K562 (cell line): ENCODE data around the gene ABCC5. TPM values are rescaled to one million over a fixed set of nuclear protein-coding genes. Genes with fewer than 3 reads are reported as not detected.

ENCODE experiments used
- ATAC-seq: fragments of 200-7000 bp; cut with Tn5 transposase; 3 replicates; pipeline ENCODE4 v1.9.1; 2020; ENCODE audit warnings: moderate library complexity
- BruUV-seq: library from RNA; stranded (reverse); fragments of 400-500 nt; replicated peaks from 2 replicates; lab custom pipeline; 2021; lab: Mats Ljungman, UMichigan
- CTCF ChIA-PET: fragments of 300-600 bp; formaldehyde crosslinking; extraction: SDS; loops from one replicate; lab custom pipeline; 2021; ENCODE audit warnings: low intra/inter-chr PET ratio; lab: Yijun Ruan, JAX
- POLR2A ChIA-PET: fragments of 300-600, 350-650 bp; sonication (Branson Sonifier 250); formaldehyde crosslinking; extraction: SDS; loops from one replicate; lab custom pipeline; 2021; ENCODE audit warnings: antibody characterized with exemption, inconsistent platforms; lab: Yijun Ruan, JAX
- DNase-seq, 4 experiments: peaks; one replicate each; pipeline versions ENCODE4 v3.0.0 to v3.0.0-alpha.2; 2011 to 2018; ENCODE audit warnings: low spot score in 3 of 4, mixed read lengths in 3 of 4; ENCODE audit errors: extremely low read depth in 1 of 4
- FAIRE-seq: peaks from 2 replicates; lab custom pipeline; 2011; peaks lifted over from hg19 to GRCh38; lab: Jason Lieb, UNC
- H2AFZ ChIP-seq: 2 replicates; pipeline ENCODE4 v1.6.0; 2011; ENCODE audit warnings: low read depth, low read length, control low read depth, inconsistent platforms
- H3K27ac ChIP-seq: fragments of 200-600 bp; 3 replicates; pipeline ENCODE4 v1.8.0; 2011; ENCODE audit warnings: low read depth, mild to moderate bottlenecking, control low read depth, inconsistent platforms, low read length, moderate library complexity, mixed read lengths; ENCODE audit errors: extremely low read depth
- H3K27me3 ChIP-seq, 2 experiments: fragments of 300-600 bp in 1 of 2; 2 replicates in 1 of 2; 3 replicates in 1 of 2; pipeline versions ENCODE4 v1.6.0 to v1.8.0; 2011; ENCODE audit warnings: inconsistent platforms in 2 of 2, low read length in 2 of 2, mild to moderate bottlenecking in 1 of 2, mixed read lengths in 1 of 2, moderate library complexity in 1 of 2; ENCODE audit not compliant: control insufficient read depth in 2 of 2, insufficient read depth in 2 of 2
- H3K36me3 ChIP-seq: fragments of 300-600 bp; 3 replicates; pipeline ENCODE4 v1.8.0; 2011; ENCODE audit warnings: mild to moderate bottlenecking, low read length, inconsistent platforms; ENCODE audit not compliant: control insufficient read depth, insufficient read depth
- H3K4me1 ChIP-seq, 2 experiments: fragments of 200-600 bp in 1 of 2; replicated peaks in 1 of 2; 2 replicates in 1 of 2; 3 replicates in 1 of 2; pipeline versions ENCODE4 v1.5.1 to v1.8.0; 2011; ENCODE audit warnings: inconsistent platforms in 2 of 2, low read length in 2 of 2, mild to moderate bottlenecking in 1 of 2, mixed read lengths in 1 of 2, moderate library complexity in 1 of 2; ENCODE audit not compliant: control insufficient read depth in 2 of 2, insufficient read depth in 2 of 2
- H3K4me2 ChIP-seq: 2 replicates; pipeline ENCODE4 v1.6.1; 2011; ENCODE audit warnings: low read length, control low read depth, inconsistent platforms, mixed read lengths; ENCODE audit not compliant: insufficient read depth
- H3K4me3 ChIP-seq: fragments of 200-600 bp; sonication (generic), shearing (Covaris generic); 2 replicates; pipeline ENCODE4 v1.5.1; 2016; ENCODE audit warnings: control low read depth, inconsistent platforms
- H3K79me2 ChIP-seq: fragments of 200-600 bp; 3 replicates; pipeline ENCODE4 v1.8.0; 2011; ENCODE audit warnings: low read length, inconsistent platforms; ENCODE audit not compliant: control insufficient read depth, insufficient read depth
- H3K9ac ChIP-seq, 2 experiments: 2 replicates each; pipeline versions ENCODE4 v1.6.0 to v1.6.1; 2011; ENCODE audit warnings: low read depth in 2 of 2, low read length in 2 of 2, control low read depth in 1 of 2, inconsistent platforms in 1 of 2, mild to moderate bottlenecking in 1 of 2, mixed read lengths in 1 of 2; ENCODE audit not compliant: insufficient read depth in 1 of 2
- H3K9me1 ChIP-seq: one replicate; pipeline ENCODE4 v1.6.0; 2011; ENCODE audit warnings: inconsistent platforms, mild to moderate bottlenecking, low read length, moderate library complexity; ENCODE audit not compliant: control insufficient read depth, insufficient read depth
- H3K9me3 ChIP-seq: replicated peaks from 2 replicates; pipeline ENCODE4 v1.5.1; 2011; ENCODE audit warnings: low read depth, low read length, inconsistent platforms; ENCODE audit not compliant: control insufficient read depth, insufficient read depth
- H4K20me1 ChIP-seq: replicated peaks from 2 replicates; pipeline ENCODE4 v1.6.1; 2011; ENCODE audit warnings: low read length, inconsistent platforms, mixed read lengths; ENCODE audit not compliant: control insufficient read depth, insufficient read depth
- BCOR ChIP-seq: fragments of 450-650 bp; IDR thresholded peaks from 2 replicates; pipeline ENCODE4 v1.6.1; 2016
- BDP1 ChIP-seq: IDR thresholded peaks from 3 replicates; pipeline ENCODE4 v1.6.1; 2011; ENCODE audit not compliant: insufficient read length, insufficient read depth
- MEIS2 ChIP-seq: fragments of 450-650 bp; IDR thresholded peaks from 2 replicates; pipeline ENCODE4 v1.6.1; 2014; ENCODE audit warnings: mild to moderate bottlenecking; ENCODE audit not compliant: partially characterized antibody
- PKNOX1 ChIP-seq: fragments of 450-650 bp; IDR thresholded peaks from 2 replicates; pipeline ENCODE4 v1.6.1; 2016
- POLR2AphosphoS2 ChIP-seq: IDR thresholded peaks from 2 replicates; pipeline ENCODE4 v1.6.1; 2012; ENCODE audit warnings: low read length, improper control_type of control experiment
- RBM25 ChIP-seq: fragments of 200-400 bp; formaldehyde crosslinking; IDR thresholded peaks from 2 replicates; pipeline ENCODE4 v1.6.1; 2018; ENCODE audit warnings: low read length, low read depth, moderate library complexity; ENCODE audit not compliant: severe bottlenecking
- TEAD2 ChIP-seq: fragments of 450-650 bp; IDR thresholded peaks from 2 replicates; pipeline ENCODE4 v1.6.1; 2016; ENCODE audit warnings: missing genetic modification characterization, control low read depth, missing compliant biosample characterization
- ZNF146 ChIP-seq: IDR thresholded peaks from one replicate; pipeline ENCODE4 v1.6.1; 2018; ENCODE audit warnings: missing compliant biosample characterization; ENCODE audit not compliant: unreplicated experiment
- ZNF695 ChIP-seq: fragments of 450-650 bp; formaldehyde crosslinking; IDR thresholded peaks from 2 replicates; pipeline ENCODE4 v1.4.0; 2020; ENCODE audit warnings: mild to moderate bottlenecking, moderate library complexity
- ZSCAN32 ChIP-seq: fragments of 450-650 bp; formaldehyde crosslinking; IDR thresholded peaks from 2 replicates; pipeline ENCODE4 v1.4.0; 2020; ENCODE audit warnings: mild to moderate bottlenecking, moderate library complexity
- WGBS: fragments of 100-300 bp; shearing (Covaris generic); methylation state at CpG from one replicate; pipeline ENCODE4 v1.1.6; 2016; ENCODE audit warnings: low coverage, mixed read lengths; ENCODE audit not compliant: insufficient coverage; ENCODE audit errors: missing lambda C conversion rate; 5-methylcytosine and 5-hydroxymethylcytosine counted together
- in situ Hi-C: fragments of 300-500 bp; cut with MboI; formaldehyde crosslinking; loops from 4 replicates; pipeline ENCODE4 v1.15.0; 2018; ENCODE audit warnings: inconsistent platforms, mixed read lengths
- intact Hi-C: fragments of 100-400 bp; cut with micrococcal nuclease; formaldehyde crosslinking; loops from 2 replicates; pipeline ENCODE4 v1.14.2; 2022
- polyA plus RNA-seq, 8 experiments: library from polyadenylated mRNA; depleted of rRNA in 4 of 8; stranded (reverse) in 5 of 8; unstranded in 3 of 8; fragments of >200 nt; fragmentation: Nextera tagmentation in 2 of 8; fragmentation: Illumina TruSeq in 1 of 8; extraction: Ambion mirVana in 2 of 8; extraction: Trizol in 1 of 8; gene quantifications; 2 replicates each; pipeline versions ENCODE4 v1.2.1 to v1.2.3, GENCODE V29; 2011 to 2014; ENCODE audit warnings: inconsistent platforms in 1 of 8, missing spikeins in 1 of 8
- total RNA-seq, 7 experiments: library from RNA; depleted of rRNA in 6 of 7; stranded (reverse); fragments of >200 nt in 6 of 7; fragmentation: Illumina TruSeq in 2 of 7; extraction: Trizol in 2 of 7; gene quantifications; 2 replicates each; pipeline versions ENCODE4 v1.2.1 to v1.2.3, GENCODE V29; 2011 to 2021; ENCODE audit warnings: low replicate concordance in 1 of 7
- TF ChIP-seq, protein P1 (sequence below), 2 experiments: IDR thresholded peaks in 1 of 2; conservative IDR thresholded peaks in 1 of 2; 2 replicates each; pipeline ENCODE4 v1.6.1; 2016; ENCODE audit warnings: low read depth in 2 of 2, mild to moderate bottlenecking in 1 of 2, missing compliant biosample characterization in 1 of 2, missing genetic modification characterization in 1 of 2, moderate library complexity in 1 of 2
- TF ChIP-seq, protein P2 (sequence below): fragments of 450-650 bp; IDR thresholded peaks from 2 replicates; pipeline ENCODE4 v1.6.1; 2016; ENCODE audit warnings: missing biosample characterization, missing genetic modification characterization

ABCC5 gene
- total and polyA plus RNA-seq, 9 of the 15 experiments (the other 6 are each of a cell fraction or from before 2014, with no cell fraction given): 22.0 to 53.0 (median 41.9) TPM

DNA sequence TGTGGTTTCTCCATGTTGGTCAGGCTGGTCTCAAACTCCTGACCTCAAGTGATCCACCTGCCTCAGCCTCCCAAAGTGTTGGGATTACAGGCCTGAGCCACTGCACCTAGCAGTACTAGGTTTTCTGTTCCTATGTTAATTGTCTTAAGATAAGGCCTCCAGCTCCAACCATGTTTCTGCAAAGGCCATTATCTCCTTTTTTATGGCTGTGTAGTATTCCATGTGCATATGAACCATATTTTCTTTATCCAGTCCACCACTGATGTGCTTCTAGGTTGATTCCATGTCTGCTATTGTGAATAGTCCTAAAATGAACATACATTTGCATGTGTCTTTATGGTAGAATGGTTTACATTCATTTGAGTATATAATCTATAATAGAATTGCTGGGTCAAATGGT lies 45.0 kb upstream of the ABCC5 start:
- DNase-seq (no peak), ATAC-seq (no peak), FAIRE-seq (no peak)
- H3K9me3 ChIP-seq: no peaks in the 10 kb centered on the region
- H3K9ac ChIP-seq: no peak overlapping the region
- no peak overlapping the region for H2AFZ ChIP-seq
- no peaks in the 10 kb centered on the region; a peak in 1 of 5 replicates for H3K27me3 ChIP-seq
- CTCF ChIA-PET: no interaction called here
- H3K4me2 ChIP-seq: no peak overlapping the region
- no peaks in the 10 kb centered on the region for H4K20me1 ChIP-seq
- no peak overlapping the region for H3K27ac ChIP-seq
- TF ChIP-seq BDP1 (no peak), POLR2AphosphoS2 (no peak), BCOR (peak; percentile 64; the same call in 1 of the 2 replicates), ZSCAN32 (CRISPR knock-in tag) (no peak), ZNF146 (CRISPR knock-in tag) (peak; percentile 96), RBM25 (peak; percentile 44)
- TF ChIP-seq, all 486 proteins: peak for 3
- Histone ChIP-seq H3K9me1 (no peaks in the 10 kb centered on the region), H3K4me3 (no peak overlapping the region), H3K36me3 (no peaks in the 10 kb centered on the region), H3K79me2 (no peaks in the 10 kb centered on the region), H3K4me1 (peaks cover 1 to 3% of the 10 kb centered on the region in 2 experiments; a peak in 3 of 5 replicates)
- no TSS peak for BruUV-seq
- POLR2A ChIA-PET: no interaction called here
- in situ Hi-C loops: no loop called here
- intact Hi-C loops: no loop called here

- Histone ChIP-seq H3K4me3 (no peak overlapping the region), H3K27me3 (peaks cover 5 to 16% of the 10 kb centered on the region in 2 experiments), H2AFZ (peak overlapping the region; percentile 7; the same call in 1 of the 2 replicates), H3K9me3 (no peaks in the 10 kb centered on the region), H3K79me2 (no peaks in the 10 kb centered on the region), H3K9ac (no peak overlapping the region), H3K36me3 (no peaks in the 10 kb centered on the region), H3K4me2 (no peak overlapping the region), H3K9me1 (no peaks in the 10 kb centered on the region), H4K20me1 (no peaks in the 10 kb centered on the region), H3K4me1 (no peaks in the 10 kb centered on the region; a peak in 2 of 5 replicates), H3K27ac (no peak overlapping the region)
- ChIA-PET CTCF (no interaction called here), POLR2A (interaction anchor here (2.9 kb wide), 1 partner anchor 16 kb away, joined by 12 read pairs; no protein-coding TSS in a partner anchor)
- FAIRE-seq (no peak), ATAC-seq (peak; percentile 66), DNase-seq (peak in 1 of 4 experiments; percentile 21)
- WGBS: 27% methylated on average over 7 of the region's 7 CpGs
- BruUV-seq: no TSS peak
- in situ Hi-C loops: no loop called here
- intact Hi-C loops: no loop called here
- TF ChIP-seq, protein P1, sequence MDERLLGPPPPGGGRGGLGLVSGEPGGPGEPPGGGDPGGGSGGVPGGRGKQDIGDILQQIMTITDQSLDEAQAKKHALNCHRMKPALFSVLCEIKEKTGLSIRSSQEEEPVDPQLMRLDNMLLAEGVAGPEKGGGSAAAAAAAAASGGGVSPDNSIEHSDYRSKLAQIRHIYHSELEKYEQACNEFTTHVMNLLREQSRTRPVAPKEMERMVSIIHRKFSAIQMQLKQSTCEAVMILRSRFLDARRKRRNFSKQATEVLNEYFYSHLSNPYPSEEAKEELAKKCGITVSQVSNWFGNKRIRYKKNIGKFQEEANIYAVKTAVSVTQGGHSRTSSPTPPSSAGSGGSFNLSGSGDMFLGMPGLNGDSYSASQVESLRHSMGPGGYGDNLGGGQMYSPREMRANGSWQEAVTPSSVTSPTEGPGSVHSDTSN (CRISPR knock-in tag; IDR thresholded peaks at IDR 0.05; ENCODE audit: low read depth): no peak
- TF ChIP-seq, protein P1 (tag; conservative IDR thresholded peaks at IDR 0.05; ENCODE audit: low read depth): peak; percentile 77
- TF ChIP-seq, protein P2, sequence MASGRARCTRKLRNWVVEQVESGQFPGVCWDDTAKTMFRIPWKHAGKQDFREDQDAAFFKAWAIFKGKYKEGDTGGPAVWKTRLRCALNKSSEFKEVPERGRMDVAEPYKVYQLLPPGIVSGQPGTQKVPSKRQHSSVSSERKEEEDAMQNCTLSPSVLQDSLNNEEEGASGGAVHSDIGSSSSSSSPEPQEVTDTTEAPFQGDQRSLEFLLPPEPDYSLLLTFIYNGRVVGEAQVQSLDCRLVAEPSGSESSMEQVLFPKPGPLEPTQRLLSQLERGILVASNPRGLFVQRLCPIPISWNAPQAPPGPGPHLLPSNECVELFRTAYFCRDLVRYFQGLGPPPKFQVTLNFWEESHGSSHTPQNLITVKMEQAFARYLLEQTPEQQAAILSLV: no peak
- peak; percentile 70 for TF ChIP-seq PKNOX1
- peak; percentile 64 for TF ChIP-seq MEIS2
- TF ChIP-seq TEAD2 (tag): no peak
- no peak for TF ChIP-seq ZNF695 (CRISPR knock-in tag)
Observed at GRCh38 chr3:184059424-184059823, 41.7 kb upstream of the ABCC5 start.
